CMK (cell line): ENCODE measurements around the gene BCAT1.
A peak's percentile ranks its signal among the peaks of the same experiment; 100 is the strongest.
"Not testable (repeated sequence)": the region's sequence is repeated elsewhere in the genome, so short reads cannot be mapped to it uniquely, and the experiment has no call there.

Experiments
- DNase-seq: peaks from one replicate; pipeline ENCODE4 v3.0.0-alpha.2; 2010; ENCODE audit warnings: low read depth

The BCAT1 gene

DNA sequence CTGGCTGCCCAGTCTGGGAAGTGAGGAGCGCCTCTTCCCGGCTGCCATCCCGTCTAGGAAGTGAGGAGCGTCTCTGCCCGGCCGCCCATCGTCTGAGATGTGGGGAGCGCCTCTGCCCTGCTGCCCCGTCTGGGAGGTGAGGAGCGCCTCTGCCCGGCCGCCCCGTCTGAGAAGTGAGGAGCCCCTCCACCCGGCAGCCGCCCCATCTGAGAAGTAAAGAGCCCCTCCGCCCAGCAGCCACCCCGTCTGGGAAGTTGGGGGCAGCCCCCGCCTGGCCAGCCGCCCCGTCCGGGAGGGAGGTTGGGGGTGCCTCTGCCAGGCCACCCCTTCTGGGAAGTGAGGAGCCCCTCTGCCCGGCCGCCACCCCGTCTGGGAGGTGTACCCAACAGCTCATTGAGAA, 22.8 kb downstream of the BCAT1 start:
- DNase-seq, result not testable (repeated sequence)

DNA sequence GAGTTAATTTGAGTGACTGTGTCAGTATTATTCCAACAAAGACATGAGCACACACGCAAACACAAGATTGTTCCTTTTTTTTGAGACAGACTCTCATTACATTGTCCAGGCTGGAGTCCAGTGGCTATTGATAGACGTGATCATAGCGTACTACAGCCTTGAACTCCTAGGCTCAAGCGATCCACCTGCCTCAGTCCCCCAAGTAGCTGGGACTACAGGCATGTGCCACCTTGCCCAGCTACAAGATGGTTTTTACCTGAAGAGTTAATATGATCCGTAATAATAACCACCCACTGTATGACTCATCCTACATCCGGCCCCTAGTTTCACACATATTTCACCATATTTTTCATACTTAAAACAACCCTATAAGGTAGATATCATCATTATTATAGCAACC, 26.8 kb downstream of the BCAT1 start:
- no peak for DNase-seq

GRCh38 chr12:24921251-24922038, 27.5 kb downstream of the BCAT1 start:
- DNase-seq, result no peak

DNA sequence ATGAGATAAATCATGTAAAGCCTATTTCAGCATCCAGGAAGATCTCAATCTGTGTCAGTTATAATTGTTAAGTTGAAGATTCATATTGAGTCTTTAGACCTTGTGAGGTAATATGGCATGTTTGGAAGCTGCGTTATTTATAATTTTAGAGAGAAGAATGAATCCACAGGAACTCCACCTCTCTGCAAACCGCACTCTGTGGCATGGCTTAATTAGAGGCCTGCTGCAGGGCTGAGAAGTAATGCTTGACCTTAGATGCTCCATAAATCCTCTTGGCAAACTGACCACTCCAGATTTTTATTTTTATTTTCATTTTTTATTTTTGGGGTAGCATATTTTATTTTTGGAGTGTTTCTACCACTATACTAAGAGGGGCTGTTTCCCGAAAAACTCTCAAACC, 28.8 kb downstream of the BCAT1 start:
- no peak for DNase-seq

- DNase-seq, result no peak
Measured at GRCh38 chr12:24919346-24920001, 29.4 kb downstream of the BCAT1 start.

- no peak for DNase-seq
Measured at GRCh38 chr12:24918596-24918995, 30.3 kb downstream of the BCAT1 start.

GRCh38 chr12:24915501-24915900, 33.4 kb downstream of the BCAT1 start:
- DNase-seq, result no peak

DNA sequence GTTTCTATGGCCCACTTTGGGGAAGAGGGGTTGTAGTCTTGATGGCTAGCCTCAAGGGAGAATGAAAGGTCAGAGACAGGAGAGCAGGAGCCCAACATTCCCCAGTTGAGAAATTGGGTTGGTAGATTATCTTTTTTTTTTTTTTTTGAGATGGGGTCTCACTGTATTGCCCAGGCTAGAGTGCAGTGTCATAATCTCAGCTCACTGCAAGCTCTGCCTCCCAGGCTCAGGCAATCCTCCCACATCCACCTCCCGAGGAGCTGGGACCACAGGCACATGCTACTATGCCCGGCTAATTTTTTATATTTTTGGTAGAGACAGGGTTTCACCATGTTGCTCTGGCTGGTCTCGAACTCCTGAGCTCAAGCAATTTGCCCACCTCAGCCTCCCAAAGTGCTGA, 34.9 kb downstream of the BCAT1 start:
- no peak for DNase-seq

DNA sequence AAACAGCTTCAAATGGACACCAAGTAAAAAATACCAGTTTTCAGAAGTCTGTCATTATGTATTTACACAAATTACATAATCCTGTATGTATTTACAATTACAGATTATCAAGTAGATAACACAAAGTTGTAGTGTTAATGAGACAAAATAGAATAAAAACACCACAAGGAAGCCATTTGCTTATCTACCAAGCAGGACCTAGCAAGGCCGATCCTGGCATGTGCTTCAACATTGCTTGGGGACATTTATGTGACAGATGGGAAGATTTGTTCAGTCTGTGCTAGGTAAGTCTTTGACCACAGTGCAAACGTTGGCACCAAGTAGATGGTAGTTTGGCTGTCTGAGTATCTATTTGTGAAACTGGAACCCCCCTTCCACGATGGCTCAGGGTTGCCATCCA, 35.8 kb downstream of the BCAT1 start:
- DNase-seq, result no peak

- no peak for DNase-seq
Measured at GRCh38 chr12:24911271-24911791, 37.6 kb downstream of the BCAT1 start.

- DNase-seq, result not testable (repeated sequence)
Measured at GRCh38 chr12:24910192-24910591, 38.7 kb downstream of the BCAT1 start.

- DNase-seq, result no peak
Measured at GRCh38 chr12:24909667-24910066, 39.2 kb downstream of the BCAT1 start.

GRCh38 chr12:24907464-24907863, 41.4 kb downstream of the BCAT1 start:
- DNase-seq, result no peak

- DNase-seq, result no peak
Measured at GRCh38 chr12:24906141-24906540, 42.8 kb downstream of the BCAT1 start.

- no peak for DNase-seq
Measured at GRCh38 chr12:24905431-24905830, 43.5 kb downstream of the BCAT1 start.

GRCh38 chr12:24904871-24905270, 44.0 kb downstream of the BCAT1 start:
- DNase-seq, result no peak

DNA sequence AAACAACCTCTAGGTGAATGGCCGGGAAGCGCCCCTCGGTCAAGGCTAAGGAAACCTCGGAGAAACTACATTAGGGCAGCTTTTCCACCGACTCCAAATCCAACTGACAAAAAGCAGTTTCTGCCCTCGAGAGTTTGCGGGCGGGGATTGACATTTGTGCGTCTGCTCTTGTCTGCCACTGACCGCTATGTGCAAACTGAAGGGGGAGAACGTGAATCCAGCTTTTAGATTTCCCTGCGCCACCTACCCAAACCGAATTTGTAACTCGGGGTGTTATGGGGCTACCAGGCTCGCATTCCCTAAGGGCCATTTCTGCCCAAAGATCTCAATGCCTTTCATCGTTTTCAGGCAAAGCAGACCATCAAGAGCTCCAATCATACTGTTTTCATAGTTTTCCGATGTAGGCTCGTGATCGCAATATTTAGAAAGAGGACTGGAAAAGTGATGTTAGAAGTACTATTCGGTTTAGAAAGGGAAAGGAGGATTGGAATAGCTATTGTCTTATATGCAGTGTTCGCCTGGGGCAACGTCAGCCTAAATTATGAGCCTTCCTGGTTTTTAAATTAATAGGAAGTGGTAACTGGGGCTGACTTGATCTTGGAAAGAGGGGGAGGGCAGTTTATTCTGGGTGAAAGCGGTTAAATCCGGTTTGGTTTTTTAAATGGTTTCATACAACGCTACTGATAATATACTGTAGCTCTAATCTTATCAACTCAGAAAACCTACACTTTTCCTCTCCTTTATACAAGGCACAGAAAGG, 45.4 kb downstream of the BCAT1 start:
- DNase-seq, result peak; percentile 47

DNA sequence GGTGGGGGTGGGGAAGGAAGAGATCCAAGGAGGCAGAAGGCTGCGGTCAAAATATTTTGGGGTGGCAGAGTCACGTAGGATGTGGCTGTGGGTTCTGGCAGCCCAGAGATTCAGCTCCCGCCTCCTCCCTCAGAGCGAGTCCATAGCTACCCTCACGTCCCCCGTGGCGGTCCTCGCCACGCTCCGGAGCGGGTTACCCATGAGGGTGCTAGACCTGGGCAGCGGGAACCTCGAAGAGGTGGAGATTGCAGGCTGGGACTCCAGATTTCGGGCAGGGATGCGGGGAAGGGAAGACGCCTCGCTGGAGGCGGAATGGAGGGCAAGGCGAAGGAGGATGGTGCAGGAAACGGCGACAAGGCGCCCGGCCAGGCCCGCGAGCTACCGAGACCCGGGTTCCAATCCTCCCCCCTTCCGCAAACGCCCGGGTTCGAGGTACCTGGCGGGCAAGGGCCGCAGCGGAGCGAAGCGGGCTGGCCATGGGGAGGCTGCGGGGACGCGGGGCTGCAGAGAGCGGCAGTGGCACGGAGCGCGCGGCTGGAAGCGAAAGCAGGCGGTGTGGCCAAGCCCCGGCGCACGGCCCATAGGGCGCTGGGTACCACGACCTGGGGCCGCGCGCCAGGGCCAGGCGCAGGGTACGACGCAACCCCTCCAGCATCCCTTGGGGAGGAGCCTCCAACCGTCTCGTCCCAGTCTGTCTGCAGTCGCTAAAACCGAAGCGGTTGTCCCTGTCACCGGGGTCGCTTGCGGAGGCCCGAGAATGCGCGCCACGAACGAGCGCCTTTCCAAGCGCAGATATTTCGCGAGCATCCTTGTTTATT, 46.2 kb downstream of the BCAT1 start:
- DNase-seq, result no peak

GRCh38 chr12:24901576-24902461, 47.1 kb downstream of the BCAT1 start:
- no peak for DNase-seq

- no peak for DNase-seq
Measured at GRCh38 chr12:24900196-24900595, 48.7 kb downstream of the BCAT1 start.
